ENCODE measurements around the gene MYBPC2.

DNA sequence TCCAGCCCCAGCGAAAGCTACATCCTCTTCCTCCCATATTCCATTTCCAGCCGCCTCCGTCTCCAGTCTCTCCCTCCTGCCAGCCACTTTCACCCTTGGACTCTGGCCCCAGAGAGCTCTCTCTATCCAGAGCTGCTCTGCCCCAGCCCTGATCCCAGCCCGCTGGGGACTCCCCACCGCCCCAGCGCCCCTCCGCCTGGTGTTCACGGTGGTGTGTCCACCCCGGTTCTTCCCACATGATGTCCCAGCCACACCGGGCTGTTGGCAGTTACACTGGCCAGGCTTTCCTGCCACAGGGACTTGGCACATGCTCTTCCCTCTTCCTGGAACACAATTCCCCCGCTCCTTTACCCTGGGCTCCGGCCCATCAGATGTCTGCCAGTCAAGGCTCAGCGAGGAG, 32.3 kb downstream of the MYBPC2 start:
- no peak for TF ChIP-seq EZH2phosphoT487 (IDR thresholded peaks at IDR 0.05; ENCODE audit: insufficient read depth, low read depth)
- no peak for TF ChIP-seq EZH2 (IDR thresholded peaks at IDR 0.05; ENCODE audit: insufficient read depth, poor library complexity, severe bottlenecking)

Data from GM23248 (cell line).